ENCODE results near the gene TWF1.

The TWF1 gene

GRCh38 chr12:43812926-43813325 lies 6.8 kb upstream of the TWF1 start:
- H3K9me3 ChIP-seq: no peaks in the 10 kb centered on the region
- no peak overlapping the region for H3K4me3 ChIP-seq (ENCODE audit: low read depth, low read length)
- no peaks in the 10 kb centered on the region for H3K4me1 ChIP-seq
- DNase-seq: no peak
- H3K36me3 ChIP-seq: no peaks in the 10 kb centered on the region
- no peak for TF ChIP-seq CTCF (IDR thresholded peaks at IDR 0.05; ENCODE audit: low read depth, low read length)
- no peaks in the 10 kb centered on the region; the same call in none of the 2 replicates for H3K27me3 ChIP-seq

- Histone ChIP-seq H3K4me1 (no peaks in the 10 kb centered on the region), H3K4me3 (ENCODE audit: low read depth, low read length) (no peak overlapping the region), H3K9me3 (no peaks in the 10 kb centered on the region), H3K36me3 (no peaks in the 10 kb centered on the region), H3K27me3 (no peaks in the 10 kb centered on the region; the same call in none of the 2 replicates)
- no peak for TF ChIP-seq CTCF (IDR thresholded peaks at IDR 0.05; ENCODE audit: low read depth, low read length)
- no peak for DNase-seq
Measured at GRCh38 chr12:43812057-43812456, 5.9 kb upstream of the TWF1 start.

GRCh38 chr12:43807386-43807785 lies 1.3 kb upstream of the TWF1 start:
- TF ChIP-seq CTCF (IDR thresholded peaks at IDR 0.05; ENCODE audit: low read depth, low read length): no peak
- Histone ChIP-seq H3K4me3 (ENCODE audit: low read depth, low read length) (no peak overlapping the region), H3K36me3 (no peaks in the 10 kb centered on the region; the same call in 1 of the 2 replicates), H3K4me1 (no peaks in the 10 kb centered on the region), H3K27me3 (no peaks in the 10 kb centered on the region; the same call in none of the 2 replicates), H3K9me3 (no peaks in the 10 kb centered on the region)
- DNase-seq: no peak

DNA sequence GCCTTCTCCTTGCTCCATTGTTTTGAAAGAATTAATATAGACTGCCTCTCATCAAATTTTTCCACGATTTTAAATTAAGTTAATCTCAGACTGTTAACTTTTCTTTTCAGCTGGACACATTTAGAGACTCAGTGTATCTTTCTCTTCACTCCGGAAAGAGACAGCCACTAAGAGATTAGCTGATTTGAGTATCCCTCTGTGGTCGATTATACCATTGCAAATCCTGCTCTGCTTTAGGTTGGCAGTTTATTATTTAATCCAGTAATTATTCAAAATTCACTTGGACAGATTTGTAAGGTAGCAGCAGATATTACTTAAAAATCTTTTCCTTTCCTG lies 588 bp upstream of the TWF1 start:
- H3K4me3 ChIP-seq (ENCODE audit: low read depth, low read length): peak overlapping the region; percentile 95
- no peak for DNase-seq
- H3K9me3 ChIP-seq: no peaks in the 10 kb centered on the region
- H3K36me3 ChIP-seq: no peaks in the 10 kb centered on the region; the same call in 1 of the 2 replicates
- H3K27me3 ChIP-seq: no peaks in the 10 kb centered on the region; the same call in 1 of the 2 replicates
- H3K4me1 ChIP-seq: no peaks in the 10 kb centered on the region
- no peak for TF ChIP-seq CTCF (IDR thresholded peaks at IDR 0.05; ENCODE audit: low read depth, low read length)

- Histone ChIP-seq H3K36me3 (no peaks in the 10 kb centered on the region; the same call in 1 of the 2 replicates), H3K9me3 (no peaks in the 10 kb centered on the region), H3K27me3 (no peaks in the 10 kb centered on the region), H3K4me3 (ENCODE audit: low read depth, low read length) (peak overlapping the region; percentile 95), H3K4me1 (no peaks in the 10 kb centered on the region)
- DNase-seq: no peak
- no peak for TF ChIP-seq CTCF (IDR thresholded peaks at IDR 0.05; ENCODE audit: low read depth, low read length)
Measured at GRCh38 chr12:43805149-43805859, 813 bp downstream of the TWF1 start.

DNA sequence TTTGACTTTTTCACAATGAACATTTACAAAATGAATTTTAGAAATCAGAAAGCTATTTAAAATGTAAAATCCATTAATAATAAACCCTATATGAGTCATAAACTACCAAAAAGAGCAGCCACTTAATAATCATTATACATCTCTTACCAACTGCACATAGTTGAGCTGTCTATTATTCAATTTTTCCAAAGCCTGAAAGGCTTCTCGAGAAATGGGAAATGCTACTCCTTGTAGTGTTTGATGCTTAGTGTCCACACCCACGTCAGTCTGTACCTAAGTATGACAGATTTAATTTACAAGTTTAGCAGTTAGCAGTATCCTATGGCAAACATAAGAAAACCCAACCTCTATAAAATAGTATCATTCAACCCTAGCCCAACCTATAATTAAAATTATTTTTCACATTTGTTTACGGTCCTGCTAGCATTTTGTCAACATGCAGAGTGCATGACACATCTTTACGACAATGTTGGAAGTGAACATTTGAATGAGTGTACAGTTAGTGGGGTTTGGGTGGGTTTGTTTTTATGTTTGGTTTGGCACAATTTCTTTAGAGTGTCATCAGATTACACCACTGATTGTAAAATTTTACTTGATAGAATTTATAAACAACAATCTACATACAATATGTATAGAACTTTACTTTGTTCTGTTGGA lies 8.4 kb downstream of the TWF1 start:
- no peak for DNase-seq
- TF ChIP-seq CTCF (IDR thresholded peaks at IDR 0.05; ENCODE audit: low read depth, low read length): no peak
- Histone ChIP-seq H3K36me3 (peaks cover 44% of the 10 kb centered on the region), H3K4me3 (ENCODE audit: low read depth, low read length) (no peak overlapping the region), H3K27me3 (no peaks in the 10 kb centered on the region), H3K4me1 (no peaks in the 10 kb centered on the region), H3K9me3 (no peaks in the 10 kb centered on the region)

Data from BE2C (cell line).